HUES48 (cell line): ENCODE measurements around the gene LAMC3.
"Not testable (repeated sequence)": the region's sequence is repeated elsewhere in the genome, so short reads cannot be mapped to it uniquely, and the experiment has no call there.

Experiments
- H3K27ac ChIP-seq: one replicate; pipeline ENCODE4 v1.7.0; 2013; ENCODE audit warnings: low read depth, low read length, inconsistent platforms
- H3K27me3 ChIP-seq: 2 replicates; pipeline ENCODE4 v1.6.1; 2013; ENCODE audit warnings: mild to moderate bottlenecking, low read length; ENCODE audit not compliant: control insufficient read depth, insufficient read depth
- H3K36me3 ChIP-seq: 2 replicates; pipeline ENCODE4 v1.6.1; 2013; ENCODE audit warnings: low read length; ENCODE audit not compliant: control insufficient read depth, insufficient read depth
- H3K4me1 ChIP-seq: 2 replicates; pipeline ENCODE4 v1.6.1; 2013; ENCODE audit warnings: mild to moderate bottlenecking, low read length; ENCODE audit not compliant: control insufficient read depth, insufficient read depth
- H3K4me3 ChIP-seq: 2 replicates; pipeline ENCODE4 v1.5.1; 2013; ENCODE audit warnings: mild to moderate bottlenecking, low read depth, low read length
- H3K9ac ChIP-seq: 2 replicates; pipeline ENCODE4 v1.6.1; 2013; ENCODE audit warnings: mild to moderate bottlenecking, low read depth, low read length, moderate library complexity
- H3K9me3 ChIP-seq: 2 replicates; pipeline ENCODE4 v1.6.1; 2013; ENCODE audit warnings: low read length; ENCODE audit not compliant: control insufficient read depth, insufficient read depth

LAMC3 gene

DNA sequence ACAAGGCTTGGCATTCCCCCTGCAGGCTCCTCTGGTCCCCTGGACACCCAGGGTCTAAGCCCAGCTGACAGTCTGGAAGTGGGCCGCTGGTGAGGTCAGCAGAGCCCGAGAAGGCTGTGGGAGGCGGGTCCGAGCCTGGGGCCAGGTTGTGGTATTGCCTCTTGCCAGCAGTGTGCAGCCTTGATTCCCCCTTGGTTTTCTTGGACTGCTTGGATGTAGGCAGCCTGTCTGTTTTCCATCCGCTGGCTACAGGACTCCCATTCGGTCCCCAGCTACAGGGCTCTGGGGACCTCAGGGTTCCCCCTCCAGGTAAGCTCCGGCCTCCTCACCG lies 88.9 kb downstream of the LAMC3 start:
- H3K9me3 ChIP-seq = no peaks in the 10 kb centered on the region
- peaks cover 19% of the 10 kb centered on the region for H3K36me3 ChIP-seq
- H3K4me3 ChIP-seq = no peak overlapping the region
- peaks cover 30% of the 10 kb centered on the region for H3K4me1 ChIP-seq
- no peak overlapping the region for H3K9ac ChIP-seq
- H3K27ac ChIP-seq = no peak overlapping the region
- 0 out of 2 replicates have a peak, but pooled peaks cover 6% of the 10 kb centered on the region for H3K27me3 ChIP-seq

- Histone ChIP-seq H3K4me1 (peaks cover 32% of the 10 kb centered on the region), H3K4me3 (no peak overlapping the region), H3K27me3 (0 out of 2 replicates have a peak, but pooled peaks cover 6% of the 10 kb centered on the region), H3K36me3 (peaks cover 22% of the 10 kb centered on the region), H3K27ac (no peak overlapping the region), H3K9ac (no peak overlapping the region), H3K9me3 (no peaks in the 10 kb centered on the region)
These were observed 89.6 kb downstream of the LAMC3 start for GRCh38 chr9:131098391-131099101.

GRCh38 chr9:131099102-131099606 lies 90.2 kb downstream of the LAMC3 start:
- H3K36me3 ChIP-seq = peaks cover 22% of the 10 kb centered on the region
- peaks cover 38% of the 10 kb centered on the region for H3K4me1 ChIP-seq
- H3K27me3 ChIP-seq = 0 out of 2 replicates have a peak, but pooled peaks cover 6% of the 10 kb centered on the region
- no peaks in the 10 kb centered on the region for H3K9me3 ChIP-seq
- H3K4me3 ChIP-seq = no peak overlapping the region
- no peak overlapping the region for H3K9ac ChIP-seq
- no peak overlapping the region for H3K27ac ChIP-seq

GRCh38 chr9:131099845-131100244 lies 90.9 kb downstream of the LAMC3 start:
- peaks cover 40% of the 10 kb centered on the region for H3K4me1 ChIP-seq
- H3K36me3 ChIP-seq = peaks cover 22% of the 10 kb centered on the region
- not testable (repeated sequence) for H3K9me3 ChIP-seq, H3K27me3 ChIP-seq, H3K27ac ChIP-seq, H3K4me3 ChIP-seq
- peak overlapping the region; percentile 57; the same call in 1 of the 2 replicates for H3K9ac ChIP-seq

DNA sequence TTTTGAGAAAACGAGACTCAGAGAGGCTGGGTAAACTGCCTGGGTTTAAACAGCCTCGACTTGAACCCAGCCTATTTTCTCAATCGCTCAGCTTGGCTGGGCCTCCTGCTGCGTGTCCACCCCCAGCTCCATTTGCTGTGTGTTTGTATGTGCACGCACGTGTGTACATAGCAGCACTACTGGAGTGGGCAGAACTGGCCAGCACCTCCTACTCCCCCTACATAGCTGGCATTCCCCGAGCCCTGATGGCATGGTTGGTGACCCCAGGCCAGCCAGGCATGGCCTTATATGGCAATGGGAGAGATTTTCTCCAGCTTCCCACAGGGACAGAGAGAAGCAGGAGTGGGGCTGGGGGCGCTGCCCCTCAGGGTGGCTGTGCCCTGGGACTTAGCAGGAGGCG lies 91.5 kb downstream of the LAMC3 start:
- peak overlapping the region; percentile 57; the same call in 1 of the 2 replicates for H3K9ac ChIP-seq
- peaks cover 23% of the 10 kb centered on the region for H3K36me3 ChIP-seq
- H3K4me3 ChIP-seq = no peak overlapping the region
- no peaks in the 10 kb centered on the region for H3K9me3 ChIP-seq
- H3K4me1 ChIP-seq = peaks cover 40% of the 10 kb centered on the region
- no peak overlapping the region for H3K27ac ChIP-seq
- 0 out of 2 replicates have a peak, but pooled peaks cover 5% of the 10 kb centered on the region for H3K27me3 ChIP-seq

GRCh38 chr9:131101207-131101964 lies 92.4 kb downstream of the LAMC3 start:
- Histone ChIP-seq H3K9ac (no peak overlapping the region), H3K27ac (no peak overlapping the region), H3K4me1 (peaks cover 35% of the 10 kb centered on the region), H3K27me3 (no peaks in the 10 kb centered on the region), H3K36me3 (peaks cover 33% of the 10 kb centered on the region), H3K9me3 (no peaks in the 10 kb centered on the region), H3K4me3 (no peak overlapping the region)

- H3K9ac ChIP-seq = no peak overlapping the region
- no peaks in the 10 kb centered on the region for H3K9me3 ChIP-seq
- H3K27me3 ChIP-seq = no peaks in the 10 kb centered on the region
- no peak overlapping the region for H3K27ac ChIP-seq
- H3K4me1 ChIP-seq = peaks cover 25% of the 10 kb centered on the region
- H3K4me3 ChIP-seq = no peak overlapping the region
- H3K36me3 ChIP-seq = peaks cover 39% of the 10 kb centered on the region
These were observed 94.0 kb downstream of the LAMC3 start for GRCh38 chr9:131103024-131103423.

DNA sequence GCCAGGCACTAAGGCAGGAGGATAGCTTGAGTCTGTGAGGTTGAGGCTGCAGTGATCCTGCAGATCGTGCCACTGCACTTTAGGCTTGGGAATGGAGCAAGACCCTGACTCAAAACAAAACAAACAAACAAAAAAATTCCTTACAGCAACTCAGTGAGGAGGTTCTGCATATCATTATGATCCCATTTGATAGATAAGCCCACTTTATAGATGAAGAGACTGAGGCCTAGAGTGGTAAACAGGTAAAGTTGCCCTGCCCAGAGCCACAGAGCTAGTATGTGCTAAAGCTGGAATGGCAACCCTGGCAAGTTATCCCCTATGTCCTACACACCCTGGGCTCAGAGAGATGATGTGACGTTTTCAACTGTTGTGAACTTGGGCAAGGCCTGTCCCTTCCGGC lies 94.6 kb downstream of the LAMC3 start:
- no peaks in the 10 kb centered on the region for H3K27me3 ChIP-seq
- H3K4me1 ChIP-seq = peaks cover 21% of the 10 kb centered on the region
- H3K9me3 ChIP-seq = no peaks in the 10 kb centered on the region
- no peak overlapping the region for H3K27ac ChIP-seq
- peaks cover 42% of the 10 kb centered on the region for H3K36me3 ChIP-seq
- no peak overlapping the region for H3K9ac ChIP-seq
- H3K4me3 ChIP-seq = no peak overlapping the region

DNA sequence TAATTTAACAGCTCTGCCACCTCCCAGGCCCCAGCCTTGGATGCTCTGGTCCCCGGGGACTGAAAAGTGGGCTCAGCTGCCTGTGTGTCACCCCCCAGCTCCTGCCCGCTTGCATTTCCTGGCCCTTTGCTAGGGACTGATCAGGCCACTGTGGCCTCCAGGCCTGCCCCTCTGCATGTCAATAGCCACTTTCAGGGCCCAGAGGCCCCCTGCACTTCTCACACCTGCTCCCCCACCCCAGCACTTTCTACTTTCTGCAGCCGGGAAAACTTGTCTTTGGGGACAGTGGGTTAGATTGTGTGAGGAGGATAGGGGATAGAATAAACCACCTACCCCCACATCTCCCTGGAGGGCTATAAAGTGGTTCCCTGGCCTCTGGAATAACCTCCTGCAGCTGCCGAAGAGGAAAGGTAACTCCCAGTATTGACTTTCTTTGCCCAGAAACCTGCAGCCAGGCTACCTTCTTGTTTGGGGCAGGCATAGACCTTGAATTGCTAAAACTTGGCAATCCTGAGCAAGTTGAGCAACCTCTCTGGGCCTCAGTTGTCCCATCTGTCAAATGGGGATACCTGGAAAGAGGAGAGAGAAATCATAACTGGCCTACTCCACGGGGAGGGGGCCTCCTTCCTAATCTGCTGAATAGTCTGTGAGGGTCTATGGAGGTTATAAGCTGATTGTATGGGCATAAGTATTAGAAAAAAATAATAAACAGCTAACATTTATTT lies 95.2 kb downstream of the LAMC3 start:
- Histone ChIP-seq H3K27me3 (no peaks in the 10 kb centered on the region), H3K4me1 (peaks cover 15% of the 10 kb centered on the region)

DNA sequence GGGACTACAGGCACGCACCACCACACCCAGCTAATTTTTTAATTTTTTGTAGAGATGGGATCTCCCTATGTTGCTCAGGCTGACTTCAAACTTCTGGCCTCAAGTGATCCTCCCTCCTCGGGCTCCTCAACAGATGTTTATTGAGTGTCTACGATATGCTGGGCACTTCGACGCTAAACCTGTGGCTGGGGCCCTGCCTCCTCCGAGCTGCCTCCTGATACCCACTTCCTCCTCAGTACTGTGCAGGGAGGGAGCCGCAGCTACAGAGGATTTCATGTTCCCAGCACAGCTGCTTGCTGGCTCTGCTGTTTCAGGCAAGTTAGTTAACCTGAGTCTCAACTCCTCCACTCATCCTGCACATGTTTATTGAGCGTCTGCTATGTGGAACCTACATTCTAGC lies 97.0 kb downstream of the LAMC3 start:
- H3K27ac ChIP-seq = no peak overlapping the region
- peaks cover 39% of the 10 kb centered on the region for H3K36me3 ChIP-seq
- no peaks in the 10 kb centered on the region for H3K27me3 ChIP-seq
- no peak overlapping the region for H3K4me3 ChIP-seq
- H3K9me3 ChIP-seq = no peaks in the 10 kb centered on the region
- H3K9ac ChIP-seq = no peak overlapping the region
- H3K4me1 ChIP-seq = peaks cover 15% of the 10 kb centered on the region

More for the DNA sequence above, 95.2 kb downstream of the LAMC3 start:
- Histone ChIP-seq H3K9ac (no peak overlapping the region), H3K36me3 (peaks cover 42% of the 10 kb centered on the region), H3K27ac (no peak overlapping the region), H3K9me3 (no peaks in the 10 kb centered on the region), H3K4me3 (no peak overlapping the region)
